OCI-LY7 (cell line): Measurements from ENCODE around the gene ARL3.

Source experiments
- CTCF ChIP-seq: fragments of 200-600 bp; sonication (generic); conservative IDR thresholded peaks from 2 replicates; pipeline ENCODE4 v1.5.1; 2014; ENCODE audit warnings: mild to moderate bottlenecking, antibody characterized with exemption, low read length, moderate library complexity, mixed read lengths
- EZH2phosphoT487 ChIP-seq: fragments of 200-600 bp; sonication (generic); IDR thresholded peaks from 2 replicates; pipeline ENCODE4 v1.6.1; 2018; ENCODE audit warnings: low read depth, borderline replicate concordance, mild to moderate bottlenecking, mixed run types, antibody characterized with exemption, low read length, moderate library complexity, mixed read lengths

GRCh38 chr10:102643336-102644065 is 70.7 kb downstream of the ARL3 start:
- TF ChIP-seq CTCF: no peak
- no peak for TF ChIP-seq EZH2phosphoT487
